ENCODE measurements around the gene RAPGEF4.

DNA sequence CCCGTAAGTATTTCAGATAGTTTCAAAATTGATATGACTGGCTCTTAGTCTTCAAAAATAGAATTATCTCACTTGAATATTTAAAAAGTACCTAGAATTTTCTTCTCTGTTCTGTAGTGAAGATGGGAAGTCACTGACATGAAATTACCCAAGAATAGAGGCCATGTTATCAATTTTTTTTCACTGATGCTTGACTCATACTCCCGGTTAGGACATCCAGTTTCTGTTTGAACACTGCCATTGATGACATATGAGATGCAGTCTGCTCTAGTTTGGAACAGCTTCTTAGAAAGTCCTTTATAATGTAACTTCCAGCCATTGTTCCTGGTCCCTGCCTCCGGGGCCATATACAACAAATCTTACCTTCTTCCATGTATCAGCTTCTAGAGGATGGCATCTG, 366.0 kb downstream of the RAPGEF4 start:
- TF ChIP-seq, protein P1, sequence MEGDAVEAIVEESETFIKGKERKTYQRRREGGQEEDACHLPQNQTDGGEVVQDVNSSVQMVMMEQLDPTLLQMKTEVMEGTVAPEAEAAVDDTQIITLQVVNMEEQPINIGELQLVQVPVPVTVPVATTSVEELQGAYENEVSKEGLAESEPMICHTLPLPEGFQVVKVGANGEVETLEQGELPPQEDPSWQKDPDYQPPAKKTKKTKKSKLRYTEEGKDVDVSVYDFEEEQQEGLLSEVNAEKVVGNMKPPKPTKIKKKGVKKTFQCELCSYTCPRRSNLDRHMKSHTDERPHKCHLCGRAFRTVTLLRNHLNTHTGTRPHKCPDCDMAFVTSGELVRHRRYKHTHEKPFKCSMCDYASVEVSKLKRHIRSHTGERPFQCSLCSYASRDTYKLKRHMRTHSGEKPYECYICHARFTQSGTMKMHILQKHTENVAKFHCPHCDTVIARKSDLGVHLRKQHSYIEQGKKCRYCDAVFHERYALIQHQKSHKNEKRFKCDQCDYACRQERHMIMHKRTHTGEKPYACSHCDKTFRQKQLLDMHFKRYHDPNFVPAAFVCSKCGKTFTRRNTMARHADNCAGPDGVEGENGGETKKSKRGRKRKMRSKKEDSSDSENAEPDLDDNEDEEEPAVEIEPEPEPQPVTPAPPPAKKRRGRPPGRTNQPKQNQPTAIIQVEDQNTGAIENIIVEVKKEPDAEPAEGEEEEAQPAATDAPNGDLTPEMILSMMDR (IDR thresholded peaks at IDR 0.05): no peak
- no peak for TF ChIP-seq POLR2A (IDR thresholded peaks at IDR 0.05)

Measured in Peyer's patch (tissue), 4 donors.